Heart left ventricle (tissue), 16 donors: ENCODE results near the gene CACTIN. TPM values are rescaled to one million over a fixed set of nuclear protein-coding genes. Genes with fewer than 3 reads are reported as not detected.

ENCODE experiments used
- ATAC-seq, 4 donors: fragments of 200-7000 bp; cut with Tn5 transposase; one replicate each; pipeline ENCODE4 v1.9.1; 2020 to 2022; ENCODE audit warnings: moderate library complexity in 4 of 4, mild to moderate bottlenecking in 3 of 4, moderate number of reproducible peaks in 1 of 4
- DNase-seq, 5 donors: peaks; one replicate each; pipeline ENCODE4 v3.0.0-alpha.2; 2020
- H3K27ac ChIP-seq, 12 donors: fragments of 200-600 bp; sonication (generic) in 4 of 12; one replicate each; pipeline versions ENCODE4 v1.5.0 to v1.8.0; 2016 to 2022; ENCODE audit warnings: mild to moderate bottlenecking in 2 of 12
- H3K27me3 ChIP-seq, 9 donors: fragments of 200-600 bp; sonication (generic) in 2 of 9; one replicate each; pipeline versions ENCODE4 v1.5.1 to v1.8.0; 2016 to 2022; ENCODE audit warnings: mild to moderate bottlenecking in 3 of 9
- H3K36me3 ChIP-seq, 9 donors: fragments of 200-600 bp; sonication (generic) in 2 of 9; one replicate each; pipeline versions ENCODE4 v1.5.0 to v1.8.0; 2018 to 2022; ENCODE audit warnings: mild to moderate bottlenecking in 2 of 9
- H3K4me1 ChIP-seq, 12 donors: fragments of 200-600 bp; sonication (generic) in 4 of 12; one replicate each; pipeline versions ENCODE4 v1.5.0 to v1.8.0; 2016 to 2022; ENCODE audit warnings: mild to moderate bottlenecking in 3 of 12
- H3K4me3 ChIP-seq, 12 donors: fragments of 200-600 bp; sonication (generic) in 4 of 12; one replicate each; pipeline versions ENCODE4 v1.5.0 to v1.8.0; 2017 to 2022; ENCODE audit warnings: mild to moderate bottlenecking in 9 of 12, moderate library complexity in 4 of 12
- H3K9me3 ChIP-seq, 12 donors: fragments of 200-600 bp; sonication (generic) in 4 of 12; one replicate each; pipeline versions ENCODE4 v1.5.0 to v1.8.0; 2016 to 2022; ENCODE audit warnings: mild to moderate bottlenecking in 1 of 12
- POLR2A ChIP-seq, 2 donors: fragments of 450-650 bp; IDR thresholded peaks; one replicate each; pipeline ENCODE4 v1.6.1; 2017; ENCODE audit warnings: antibody characterized with exemption in 2 of 2, mild to moderate bottlenecking in 2 of 2, moderate library complexity in 2 of 2
- WGBS, 4 donors: extraction: QIAGEN DNeasy Blood & Tissue Kit in 2 of 4; methylation state at CpG; one replicate each; pipeline versions ENCODE4 v1.1.5 to v1.1.7; 2013 to 2018; 5-methylcytosine and 5-hydroxymethylcytosine counted together
- intact Hi-C, 10 donors: fragments of 100-400 bp; cut with DNase I; formaldehyde crosslinking; loops; one replicate each; pipeline versions ENCODE4 v1.11.1 to v1.14.2; 2022
- polyA plus RNA-seq, 2 donors: library from polyadenylated mRNA; stranded (reverse); fragments of 200-250 nt; gene quantifications; one replicate each; pipeline ENCODE4 v1.2.3, GENCODE V29; 2013
- total RNA-seq, 9 donors: library from RNA; depleted of rRNA in 2 of 9; stranded (reverse); fragments of >200 nt in 2 of 9; fragmentation: NEBNext Ultra II Directional in 3 of 9; extraction: Animal tissue kit (Norgen Biotek cat#: 25700) in 3 of 9; gene quantifications; one replicate each; pipeline versions ENCODE4 v1.1.0 to v1.2.4, GENCODE V29; 2016 to 2023
- TF ChIP-seq, protein P1 (sequence below), 12 donors: fragments of 200-600 bp; sonication (generic) in 4 of 12; IDR thresholded peaks; one replicate each; pipeline versions ENCODE4 v1.5.0 to v1.8.0; 2018 to 2022; ENCODE audit warnings: antibody characterized with exemption in 12 of 12, mild to moderate bottlenecking in 5 of 12
- donor health status: ischemic (EF 13 %, LVEDD 7.1; RV severe dilation, severe dysfunction).
- donor health status: healthy with polysubstance abuse.
- donor health status: DM: no; HTN: yes; CAD: no.
- donor health status: DM: no; HTN: no; CAD: no.
- donor health status: ischemic (EF 25% LVEDD 6.9; RV normal size, moderate dysfunction).
- donor health status: ischemic (EF 25% LVEDD 5.7; RV mildly dilated, moderate dysfunction).
- donor health status: healthy.
- donor health status: DM: yes; HTN: yes; CAD: no.
- donor health status: ischemic (EF 35%, LVEDD 5.7; RV mildly dilated, moderate dysfunction).
- donor health status: nonischemic (EF 11% LVEDD 7.7; RV severe dilation, severe dysfunction).
- donor health status: DM: yes; HTN: yes; CAD: no.
- donor health status: PGD.
- donor health status: ischemic (EF 29% LVEDD 5.4; RV normal size, mild dysfunction).
- donor health status: nonischemic (EF 23%, LVEDD 6.1; RV moderate dilation, normal function).

The CACTIN gene
- total and polyA plus RNA-seq, 11 donors = 9.8 to 23.4 (median 14.1) TPM

- H3K4me1 ChIP-seq = peaks cover 0 to 17% (median 6%) of the 10 kb centered on the region in 12 donors
- ATAC-seq (no peak), DNase-seq (peak in 1 of 5 donors; percentile 33)
- 91 to 97% (median 94%) methylated on average over 14 to 26 of the region's 26 CpGs for whole genome bisulfite sequencing, 4 donors
- H3K4me3 ChIP-seq = no peak overlapping the region
- peaks cover 0 to 70% (median 25%) of the 10 kb centered on the region in 9 donors for H3K36me3 ChIP-seq
- intact Hi-C loops = loop anchor here in 8 of 10 donors (5.0 to 10.0 kb wide), 7 partner anchors 33 to 313 kb away; partner anchors contain the start of genes MFSD12 (in 3 of the 8) and HMG20B (in 1 of the 8)
- TF ChIP-seq POLR2A (IDR thresholded peaks at IDR 0.05) = no peak
- TF ChIP-seq, protein P1, sequence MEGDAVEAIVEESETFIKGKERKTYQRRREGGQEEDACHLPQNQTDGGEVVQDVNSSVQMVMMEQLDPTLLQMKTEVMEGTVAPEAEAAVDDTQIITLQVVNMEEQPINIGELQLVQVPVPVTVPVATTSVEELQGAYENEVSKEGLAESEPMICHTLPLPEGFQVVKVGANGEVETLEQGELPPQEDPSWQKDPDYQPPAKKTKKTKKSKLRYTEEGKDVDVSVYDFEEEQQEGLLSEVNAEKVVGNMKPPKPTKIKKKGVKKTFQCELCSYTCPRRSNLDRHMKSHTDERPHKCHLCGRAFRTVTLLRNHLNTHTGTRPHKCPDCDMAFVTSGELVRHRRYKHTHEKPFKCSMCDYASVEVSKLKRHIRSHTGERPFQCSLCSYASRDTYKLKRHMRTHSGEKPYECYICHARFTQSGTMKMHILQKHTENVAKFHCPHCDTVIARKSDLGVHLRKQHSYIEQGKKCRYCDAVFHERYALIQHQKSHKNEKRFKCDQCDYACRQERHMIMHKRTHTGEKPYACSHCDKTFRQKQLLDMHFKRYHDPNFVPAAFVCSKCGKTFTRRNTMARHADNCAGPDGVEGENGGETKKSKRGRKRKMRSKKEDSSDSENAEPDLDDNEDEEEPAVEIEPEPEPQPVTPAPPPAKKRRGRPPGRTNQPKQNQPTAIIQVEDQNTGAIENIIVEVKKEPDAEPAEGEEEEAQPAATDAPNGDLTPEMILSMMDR (IDR thresholded peaks at IDR 0.05) = no peak
- no peaks in the 10 kb centered on the region for H3K9me3 ChIP-seq
- no peaks in the 10 kb centered on the region for H3K27me3 ChIP-seq
- H3K27ac ChIP-seq = no peak overlapping the region
Measured at GRCh38 chr19:3615524-3616135, 11.0 kb downstream of the CACTIN start.

DNA sequence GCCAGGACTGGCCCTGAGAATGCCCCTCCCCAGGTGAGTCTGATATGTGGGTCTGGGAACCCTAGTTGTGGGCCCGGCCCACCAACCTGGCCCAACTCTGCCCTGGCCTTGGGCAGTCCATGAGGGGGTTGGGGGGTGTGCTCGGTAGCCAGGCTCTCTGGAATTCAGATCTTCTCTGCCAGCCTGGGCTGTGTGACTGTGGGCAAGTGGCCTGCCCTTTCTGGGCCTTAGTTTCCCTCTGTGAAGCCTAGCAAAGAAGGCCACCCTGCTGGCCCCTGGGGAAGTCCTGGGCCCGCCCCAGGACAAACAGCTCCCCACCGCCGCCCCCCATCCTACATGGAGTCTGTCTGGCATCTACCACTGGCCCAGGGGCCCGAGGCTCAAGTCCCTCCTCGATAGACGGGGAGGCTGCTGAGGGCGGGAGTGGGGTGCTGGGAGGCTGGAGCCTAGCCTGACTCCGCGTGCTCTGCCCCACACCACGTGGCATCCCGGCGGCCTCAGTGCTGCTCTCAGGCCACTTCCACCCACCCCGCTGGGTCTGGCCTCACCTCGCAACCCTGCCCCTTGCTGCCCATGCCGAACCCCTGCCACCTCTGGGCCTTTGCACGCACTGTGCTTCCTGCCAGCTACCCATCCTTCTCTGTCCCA, 11.6 kb downstream of the CACTIN start:
- ATAC-seq (no peak), DNase-seq (no peak)
- TF ChIP-seq, protein P1 (IDR thresholded peaks at IDR 0.05) = no peak
- intact Hi-C loops = loop anchor here in 8 of 10 donors (5.0 to 10.0 kb wide), 7 partner anchors 33 to 313 kb away; partner anchors contain the start of genes MFSD12 (in 3 of the 8) and HMG20B (in 1 of the 8)
- Histone ChIP-seq H3K27me3 (no peaks in the 10 kb centered on the region), H3K27ac (no peak overlapping the region), H3K9me3 (no peaks in the 10 kb centered on the region), H3K4me1 (peaks cover 0 to 23% (median 8%) of the 10 kb centered on the region in 12 donors), H3K4me3 (no peak overlapping the region), H3K36me3 (peaks cover 0 to 64% (median 25%) of the 10 kb centered on the region in 9 donors)
- 90 to 96% (median 92%) methylated on average over 12 to 18 of the region's 18 CpGs for WGBS, 4 donors

- DNase-seq = peak in 1 of 5 donors; percentile 62
- 89 to 93% (median 93%) methylated on average over 27 to 39 of the region's 39 CpGs for WGBS, 4 donors
- peaks cover 0 to 56% (median 25%) of the 10 kb centered on the region in 9 donors for H3K36me3 ChIP-seq
Measured at GRCh38 chr19:3613818-3614661, 12.6 kb downstream of the CACTIN start.

More at GRCh38 chr19:3613818-3614661, 12.6 kb downstream of the CACTIN start:
- TF ChIP-seq, protein P1 (IDR thresholded peaks at IDR 0.05) = no peak
- no peak for TF ChIP-seq POLR2A (IDR thresholded peaks at IDR 0.05)
- intact Hi-C loops = loop anchor here in 2 of 10 donors (10.0 kb wide), 2 partner anchors 59 to 309 kb away; partner anchors contain the start of gene MFSD12 (in 1 of the 2)
- Histone ChIP-seq H3K4me3 (no peak overlapping the region), H3K27me3 (no peaks in the 10 kb centered on the region), H3K9me3 (no peaks in the 10 kb centered on the region), H3K4me1 (peaks cover 1 to 31% (median 16%) of the 10 kb centered on the region in 12 donors), H3K27ac (peak overlapping the region in 1 of 12 donors; percentile 17)
- no peak for ATAC-seq
